Small intestine (tissue), 7 donors: ENCODE data around the gene CTH. TPM values are rescaled to one million over a fixed set of nuclear protein-coding genes. Genes with fewer than 3 reads are reported as not detected.

Source experiments
- DNase-seq, 2 donors: peaks; one replicate each; pipeline versions ENCODE4 v3.0.0 to v3.0.0-alpha.2; 2013
- FAIRE-seq: peaks from 2 replicates; lab custom pipeline; 2012; peaks lifted over from hg19 to GRCh38; lab: Jason Lieb, UNC
- H3K27ac ChIP-seq, 3 donors: one replicate each; pipeline ENCODE4 v1.5.1; 2013; ENCODE audit warnings: low read length in 2 of 3, mild to moderate bottlenecking in 2 of 3, control low read depth in 1 of 3, inconsistent platforms in 1 of 3, low read depth in 1 of 3, moderate library complexity in 1 of 3
- H3K27me3 ChIP-seq, 3 donors: one replicate each; pipeline ENCODE4 v1.6.1; 2013; ENCODE audit warnings: low read length in 3 of 3, inconsistent platforms in 1 of 3; ENCODE audit not compliant: control insufficient read depth in 3 of 3, insufficient read depth in 3 of 3
- H3K36me3 ChIP-seq, 3 donors: one replicate each; pipeline ENCODE4 v1.6.1; 2013; ENCODE audit warnings: low read length in 3 of 3, inconsistent platforms in 1 of 3, low read depth in 1 of 3, mild to moderate bottlenecking in 1 of 3, moderate library complexity in 1 of 3; ENCODE audit not compliant: control insufficient read depth in 3 of 3, insufficient read depth in 2 of 3
- H3K4me1 ChIP-seq, 3 donors: one replicate each; pipeline ENCODE4 v1.6.1; 2013; ENCODE audit warnings: low read length in 2 of 3, inconsistent platforms in 1 of 3, low read depth in 1 of 3, mild to moderate bottlenecking in 1 of 3, moderate library complexity in 1 of 3; ENCODE audit not compliant: control insufficient read depth in 3 of 3, insufficient read depth in 2 of 3
- H3K4me3 ChIP-seq, 3 donors: one replicate each; pipeline ENCODE4 v1.5.1; 2013; ENCODE audit warnings: low read length in 3 of 3, control low read depth in 1 of 3, inconsistent platforms in 1 of 3, low read depth in 1 of 3, mild to moderate bottlenecking in 1 of 3, moderate library complexity in 1 of 3
- H3K9me3 ChIP-seq, 2 donors: one replicate each; pipeline ENCODE4 v1.6.1; 2013; ENCODE audit warnings: low read depth in 1 of 2, low read length in 1 of 2; ENCODE audit not compliant: control insufficient read depth in 2 of 2, insufficient read depth in 1 of 2
- WGBS, 3 donors: extraction: QIAGEN DNeasy Blood & Tissue Kit; methylation state at CpG; one replicate each; pipeline ENCODE4 v1.1.7; 2013; 5-methylcytosine and 5-hydroxymethylcytosine counted together
- polyA plus RNA-seq, 4 donors: library from polyadenylated mRNA; stranded (reverse) in 3 of 4; unstranded in 1 of 4; fragments of 200-250 nt in 3 of 4; fragments of 120-200 nt in 1 of 4; gene quantifications; one replicate each; pipeline versions ENCODE4 v1.2.1 to v1.2.3, GENCODE V29; 2013
- donor health status: healthy with polysubstance abuse.
- donor health status: control.
- donor health status: control.
- donor health status: Bipolar disorder and iron deficiency.
- donor health status: healthy.

CTH gene
- polyA plus RNA-seq, 4 donors, result 3.8 to 26.5 (median 8.7) TPM

DNA sequence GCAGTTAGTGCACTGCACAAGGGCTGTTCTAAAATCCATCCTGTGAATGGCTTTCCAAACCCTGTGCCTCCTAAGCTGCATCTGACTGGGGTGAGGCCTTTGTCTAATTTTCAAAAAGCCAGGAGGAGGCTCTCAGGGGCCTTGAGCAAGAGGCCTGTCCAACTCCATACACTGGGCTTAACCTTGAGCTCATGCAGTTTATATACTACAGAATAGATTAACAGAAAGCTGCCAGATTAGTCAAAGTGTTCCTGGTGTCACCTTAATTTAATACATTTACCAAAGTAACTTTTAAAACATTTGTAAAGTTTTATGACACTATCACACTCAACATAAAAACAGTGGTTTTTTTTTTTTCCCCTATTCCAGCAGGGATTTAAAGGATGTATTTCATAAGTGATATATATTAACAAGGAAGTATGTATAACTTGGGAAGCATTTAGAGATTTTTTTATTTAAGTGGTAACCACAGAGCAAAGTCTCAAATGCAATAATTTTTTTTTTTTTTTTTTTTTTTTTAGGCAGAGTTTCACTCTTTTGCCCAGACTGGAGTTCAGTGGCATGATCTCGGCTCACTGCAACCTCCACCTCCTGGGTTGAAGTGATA is 23.3 kb downstream of the CTH start:
- Histone ChIP-seq H3K27me3 (no peaks in the 10 kb centered on the region), H3K36me3 (peaks cover 0 to 10% (median 3%) of the 10 kb centered on the region in 3 donors), H3K9me3 (no peaks in the 10 kb centered on the region), H3K27ac (no peak overlapping the region), H3K4me1 (peaks cover 0 to 19% (median 0%) of the 10 kb centered on the region in 3 donors), H3K4me3 (no peak overlapping the region)
- DNase-seq, result no peak
- FAIRE-seq, result no peak
- WGBS, 3 donors, result 92 to 94% (median 93%) methylated on average over 1 of the region's 1 CpG

DNA sequence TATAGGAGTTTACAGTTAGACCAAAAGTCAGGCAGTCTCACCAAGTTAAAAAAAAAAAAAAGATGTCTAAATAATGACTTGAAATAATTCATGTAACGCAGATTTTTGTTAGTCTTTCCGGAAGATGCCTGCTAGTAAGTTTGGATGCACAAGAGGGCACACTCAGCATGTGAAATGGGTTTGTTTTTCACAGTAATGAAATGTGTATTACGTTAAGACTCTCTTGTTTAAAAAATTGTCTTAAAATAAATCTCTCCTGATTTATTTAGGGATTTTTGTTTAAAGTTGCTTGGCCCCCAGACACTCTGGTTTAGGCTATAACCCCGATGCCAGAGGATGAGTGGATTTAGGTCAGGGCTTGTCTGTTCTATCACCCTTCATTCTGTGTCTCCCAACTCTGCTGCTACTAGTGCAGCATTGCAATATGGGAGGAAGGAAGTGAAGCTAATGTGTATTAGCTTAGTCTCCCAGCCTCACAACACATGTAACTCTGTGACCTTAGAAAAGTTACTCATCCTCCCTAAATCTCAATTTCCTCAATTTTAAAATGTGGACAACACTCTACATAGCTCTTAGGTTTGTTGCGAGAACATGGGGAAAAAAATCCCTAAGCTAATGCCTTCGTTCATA is 25.7 kb downstream of the CTH start:
- Histone ChIP-seq H3K36me3 (peaks cover 0 to 11% (median 3%) of the 10 kb centered on the region in 3 donors), H3K4me3 (no peak overlapping the region), H3K9me3 (no peaks in the 10 kb centered on the region), H3K4me1 (peaks cover 0 to 8% (median 0%) of the 10 kb centered on the region in 3 donors), H3K27me3 (no peaks in the 10 kb centered on the region), H3K27ac (no peak overlapping the region)
- FAIRE-seq (no peak), DNase-seq (no peak)
- 70 to 90% (median 88%) methylated on average over 6 of the region's 6 CpGs for WGBS, 3 donors

DNA sequence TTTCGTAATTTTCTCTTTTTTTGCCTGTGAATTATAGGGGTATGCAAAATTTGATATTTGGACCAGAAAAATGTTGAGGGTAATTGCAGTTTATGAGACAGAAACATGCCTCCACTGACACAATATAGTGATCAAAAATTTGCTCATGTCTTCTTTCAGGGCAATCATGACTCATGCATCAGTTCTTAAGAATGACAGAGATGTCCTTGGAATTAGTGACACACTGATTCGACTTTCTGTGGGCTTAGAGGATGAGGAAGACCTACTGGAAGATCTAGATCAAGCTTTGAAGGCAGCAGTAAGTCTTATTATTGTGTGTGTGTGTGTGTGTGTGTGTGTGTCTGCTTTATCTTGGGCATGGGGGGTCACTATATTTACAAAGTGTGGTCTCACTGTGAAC is 27.5 kb downstream of the CTH start:
- 66 to 83% (median 77%) methylated on average over 2 of the region's 2 CpGs for WGBS, 3 donors
- FAIRE-seq (no peak), DNase-seq (no peak)
- Histone ChIP-seq H3K4me1 (peaks cover 0 to 5% (median 0%) of the 10 kb centered on the region in 3 donors), H3K27ac (no peak overlapping the region), H3K4me3 (no peak overlapping the region), H3K36me3 (peaks cover 0 to 11% (median 5%) of the 10 kb centered on the region in 3 donors), H3K9me3 (no peaks in the 10 kb centered on the region), H3K27me3 (no peaks in the 10 kb centered on the region)

DNA sequence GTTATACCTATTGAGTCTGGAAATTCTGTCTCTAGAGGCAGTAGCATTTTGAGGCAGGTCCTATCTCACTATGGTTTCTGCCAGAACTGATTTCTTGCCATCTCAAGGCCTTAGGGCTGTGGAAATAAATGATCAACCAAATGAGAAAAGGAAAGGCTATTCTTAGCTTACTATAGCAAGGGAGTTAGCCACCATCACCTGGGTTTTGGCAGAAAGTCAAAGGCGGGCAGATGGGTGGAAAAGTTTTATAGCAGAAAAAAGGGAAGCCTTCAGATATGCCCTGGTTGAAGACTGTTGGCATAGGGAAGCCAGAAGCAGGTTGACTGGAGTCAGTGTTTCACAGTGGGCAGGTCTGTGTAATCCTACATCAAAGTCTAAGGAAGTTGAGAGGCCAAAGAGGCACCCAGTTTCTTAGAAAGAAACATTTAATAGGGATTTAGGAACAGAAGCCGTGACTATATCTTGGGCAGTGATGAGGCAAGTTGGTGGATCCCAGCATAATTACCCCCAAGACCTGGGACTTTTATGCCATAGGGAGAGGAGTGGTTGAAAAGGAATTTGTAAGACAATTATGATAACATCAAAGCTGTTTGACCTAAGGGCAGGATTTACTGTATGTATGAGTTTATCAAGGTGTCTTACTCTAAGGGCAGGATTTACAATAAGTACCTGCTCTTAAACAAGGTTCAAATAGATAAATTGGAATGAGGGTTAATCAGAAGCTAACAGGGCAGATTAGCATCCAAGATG is 29.7 kb downstream of the CTH start:
- 78 to 83% (median 82%) methylated on average over 2 of the region's 2 CpGs for WGBS, 3 donors
- DNase-seq, result no peak

DNA sequence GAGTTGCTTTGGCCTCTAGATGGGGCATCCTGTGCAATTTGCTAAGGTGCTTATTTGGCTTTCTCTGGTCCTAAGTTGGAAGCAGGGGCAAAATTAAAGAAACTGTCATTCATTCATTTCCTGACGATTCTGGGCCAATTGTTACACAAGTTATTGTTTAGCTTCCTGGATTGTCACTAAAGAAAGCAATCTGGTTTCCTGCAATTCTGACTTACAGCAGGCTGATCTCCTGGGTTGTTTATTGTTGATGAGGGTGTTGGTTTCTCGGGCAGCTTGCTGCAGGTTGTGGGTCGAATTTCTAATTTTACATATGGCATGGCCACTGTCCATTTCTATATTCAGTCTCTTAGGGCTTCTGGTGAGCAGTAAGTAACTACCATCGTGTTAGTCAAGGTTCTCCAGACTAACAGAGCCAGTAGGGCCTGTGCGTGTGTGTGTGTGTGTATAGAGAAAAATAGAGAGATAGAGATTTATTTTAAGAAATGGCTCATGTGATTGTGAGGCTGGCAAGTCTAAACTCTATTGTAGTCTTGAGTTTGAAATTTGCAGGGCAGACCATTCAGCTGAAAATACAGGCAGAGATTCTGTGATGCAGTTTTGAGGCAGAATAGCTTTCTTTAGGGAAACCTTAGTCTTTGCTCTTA is 30.4 kb downstream of the CTH start:
- DNase-seq, result no peak
- Histone ChIP-seq H3K9me3 (no peaks in the 10 kb centered on the region), H3K4me1 (no peaks in the 10 kb centered on the region), H3K36me3 (peaks cover 0 to 4% (median 3%) of the 10 kb centered on the region in 3 donors), H3K27me3 (no peaks in the 10 kb centered on the region), H3K4me3 (no peak overlapping the region), H3K27ac (no peak overlapping the region)
- WGBS, 3 donors, result 68 to 81% (median 73%) methylated on average over 5 of the region's 5 CpGs
- no peak for FAIRE-seq

More for the DNA sequence above, 29.7 kb downstream of the CTH start:
- peaks cover 0 to 7% (median 4%) of the 10 kb centered on the region in 3 donors for H3K36me3 ChIP-seq
- H3K9me3 ChIP-seq, result no peaks in the 10 kb centered on the region
- no peak overlapping the region for H3K4me3 ChIP-seq
- FAIRE-seq, result no peak
- no peaks in the 10 kb centered on the region for H3K4me1 ChIP-seq
- no peaks in the 10 kb centered on the region for H3K27me3 ChIP-seq
- no peak overlapping the region for H3K27ac ChIP-seq

DNA sequence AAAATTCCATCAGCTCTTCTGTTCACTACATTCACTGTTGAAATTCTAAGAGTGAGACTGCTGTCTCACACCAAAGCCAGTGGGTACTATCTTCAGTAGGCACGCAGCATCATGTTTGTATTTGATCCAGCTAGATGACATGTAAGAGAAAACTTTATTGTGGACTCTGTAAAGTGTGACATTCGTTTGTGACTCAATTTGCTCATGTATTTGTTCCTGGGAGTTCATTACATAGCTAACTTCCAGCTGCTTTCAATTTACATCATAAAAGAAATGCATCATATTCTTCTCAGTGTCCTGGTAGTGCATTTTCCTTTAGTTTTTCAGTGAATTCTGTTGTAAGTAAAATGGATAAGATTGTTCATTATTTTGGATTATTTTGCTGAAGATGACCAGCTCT is 31.4 kb downstream of the CTH start:
- H3K36me3 ChIP-seq, result peaks cover 0 to 4% (median 3%) of the 10 kb centered on the region in 3 donors
- no peaks in the 10 kb centered on the region for H3K27me3 ChIP-seq
- H3K4me3 ChIP-seq, result no peak overlapping the region
- no peak for DNase-seq
- H3K27ac ChIP-seq, result no peak overlapping the region
- no peaks in the 10 kb centered on the region for H3K4me1 ChIP-seq
- 68 to 86% (median 82%) methylated on average over 2 of the region's 2 CpGs for WGBS, 3 donors
- no peak for FAIRE-seq
- H3K9me3 ChIP-seq, result no peaks in the 10 kb centered on the region

DNA sequence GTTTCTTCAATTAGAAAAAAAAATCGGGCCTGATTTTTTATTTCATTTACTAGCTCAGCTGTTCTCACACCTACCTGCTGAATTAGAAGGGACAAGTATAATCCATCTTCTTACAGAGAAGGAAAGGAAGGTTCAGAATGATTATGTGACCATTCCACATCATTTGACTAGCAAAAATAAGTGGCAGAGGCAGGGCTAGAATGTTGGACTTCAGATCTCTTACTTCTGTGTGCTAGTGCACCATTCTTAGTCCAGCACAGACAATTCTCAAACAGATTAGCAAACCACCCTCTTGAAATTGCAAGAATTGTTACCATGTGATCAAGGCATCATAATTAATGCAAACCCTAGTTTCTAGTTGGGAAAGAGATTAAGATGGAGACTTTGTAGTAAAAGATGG is 32.7 kb downstream of the CTH start:
- Histone ChIP-seq H3K4me1 (no peaks in the 10 kb centered on the region), H3K27me3 (no peaks in the 10 kb centered on the region), H3K9me3 (no peaks in the 10 kb centered on the region), H3K36me3 (peaks cover 0 to 4% (median 3%) of the 10 kb centered on the region in 3 donors), H3K27ac (no peak overlapping the region), H3K4me3 (no peak overlapping the region)
- no peak for FAIRE-seq
- no peak for DNase-seq
- 54 to 68% (median 66%) methylated on average over 1 of the region's 1 CpG for WGBS, 3 donors

DNA sequence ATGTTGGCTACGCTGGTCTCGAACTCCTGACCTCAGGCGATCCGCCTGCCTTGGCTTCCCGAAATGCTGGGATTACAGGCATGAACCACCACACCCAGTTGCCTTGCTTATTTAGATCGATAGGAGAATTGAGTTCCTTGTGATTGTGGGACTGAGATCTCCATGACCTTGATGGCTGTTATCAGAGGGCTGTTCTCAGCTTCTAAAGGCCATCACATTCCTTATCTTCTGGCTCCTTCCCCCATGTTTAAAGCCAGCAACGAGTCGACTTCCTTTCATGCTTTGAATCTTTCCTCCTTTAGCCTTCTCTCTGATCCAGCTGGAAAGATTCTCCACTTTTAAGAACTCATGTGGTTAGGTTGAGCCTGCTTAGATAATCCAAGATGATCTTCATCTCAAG is 38.0 kb downstream of the CTH start:
- WGBS, 3 donors, result 65 to 90% (median 74%) methylated on average over 8 of the region's 8 CpGs
- FAIRE-seq, result no peak
- Histone ChIP-seq H3K36me3 (no peaks in the 10 kb centered on the region), H3K27ac (no peak overlapping the region), H3K9me3 (no peaks in the 10 kb centered on the region), H3K4me1 (no peaks in the 10 kb centered on the region), H3K27me3 (no peaks in the 10 kb centered on the region), H3K4me3 (no peak overlapping the region)
- no peak for DNase-seq
